Stimulated activated CD4-positive, alpha-beta T cell treated with anti-CD3 and anti-CD28 coated beads, Interleukin-4, amount 100 ng/mL, for 4 hours (primary cell): ENCODE data around the gene HAPSTR1.
"Not testable (repeated sequence)": the region's sequence is repeated elsewhere in the genome, so short reads cannot be mapped to it uniquely, and the experiment has no call there.

ENCODE experiments used
- DNase-seq, 2 experiments: peaks; one replicate each; pipeline ENCODE4 v3.0.0-alpha.2; 2020

The HAPSTR1 gene

DNA sequence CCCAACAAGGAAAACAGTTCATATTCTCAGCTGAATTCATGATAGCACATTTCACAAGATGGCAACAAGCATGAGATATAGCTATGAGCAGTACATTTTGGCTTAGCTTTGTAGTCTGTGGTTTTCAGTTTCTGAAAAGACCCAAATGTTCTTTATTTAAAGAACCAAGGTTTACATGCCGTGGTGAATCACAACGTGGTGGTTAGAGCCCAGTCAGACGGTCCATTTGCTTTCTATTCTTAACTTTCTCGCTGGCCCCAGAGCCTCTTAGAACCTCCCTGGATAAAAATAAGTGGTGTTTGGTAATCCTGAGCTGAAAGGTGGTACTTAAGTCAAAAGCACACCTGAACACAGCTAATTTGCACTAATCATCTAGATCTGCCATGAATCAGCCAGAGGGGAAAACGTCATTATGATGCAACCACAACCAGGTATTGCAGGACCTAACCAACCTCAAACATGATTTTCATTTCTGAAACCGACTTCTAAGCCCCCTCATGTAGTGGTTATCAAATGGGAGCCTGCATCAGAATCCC is 18.6 kb upstream of the HAPSTR1 start:
- DNase-seq: peak in 1 of 2 experiments; percentile 18

DNA sequence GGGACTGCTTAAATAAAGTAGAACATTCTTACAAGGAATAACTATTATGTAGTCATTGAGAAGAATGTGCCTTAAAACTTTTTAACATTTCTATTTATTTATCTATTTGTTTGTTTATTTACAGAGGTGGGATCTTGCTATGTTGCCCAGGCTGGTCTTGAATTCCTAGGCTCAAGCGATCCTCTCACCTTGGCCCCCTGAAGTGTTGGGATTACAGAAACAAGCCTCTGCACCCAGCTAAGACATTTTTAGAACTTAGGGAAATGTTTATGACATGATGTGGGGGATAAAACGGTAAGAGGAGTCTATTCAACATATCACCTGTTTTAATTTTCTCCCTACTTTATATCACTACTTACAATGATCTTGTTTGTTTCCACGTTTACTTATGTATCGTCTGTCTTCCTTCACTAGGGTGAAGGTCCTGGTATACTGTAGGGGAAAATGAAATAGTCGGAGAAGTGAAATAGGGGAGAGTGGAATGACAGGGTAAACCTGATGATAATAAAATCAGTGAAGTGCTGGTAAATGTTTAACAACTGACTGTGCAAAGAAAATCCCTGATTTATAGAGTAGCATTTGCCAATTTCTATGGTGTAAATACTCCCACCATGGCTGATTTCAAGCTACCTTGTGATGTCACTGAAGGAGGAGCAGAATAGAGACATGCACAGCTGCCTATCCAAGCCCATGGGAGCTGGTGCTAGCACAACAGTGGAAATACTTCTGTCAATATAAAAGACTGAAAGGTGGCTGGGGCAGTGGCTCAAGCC is 16.0 kb upstream of the HAPSTR1 start:
- DNase-seq: no peak

DNA sequence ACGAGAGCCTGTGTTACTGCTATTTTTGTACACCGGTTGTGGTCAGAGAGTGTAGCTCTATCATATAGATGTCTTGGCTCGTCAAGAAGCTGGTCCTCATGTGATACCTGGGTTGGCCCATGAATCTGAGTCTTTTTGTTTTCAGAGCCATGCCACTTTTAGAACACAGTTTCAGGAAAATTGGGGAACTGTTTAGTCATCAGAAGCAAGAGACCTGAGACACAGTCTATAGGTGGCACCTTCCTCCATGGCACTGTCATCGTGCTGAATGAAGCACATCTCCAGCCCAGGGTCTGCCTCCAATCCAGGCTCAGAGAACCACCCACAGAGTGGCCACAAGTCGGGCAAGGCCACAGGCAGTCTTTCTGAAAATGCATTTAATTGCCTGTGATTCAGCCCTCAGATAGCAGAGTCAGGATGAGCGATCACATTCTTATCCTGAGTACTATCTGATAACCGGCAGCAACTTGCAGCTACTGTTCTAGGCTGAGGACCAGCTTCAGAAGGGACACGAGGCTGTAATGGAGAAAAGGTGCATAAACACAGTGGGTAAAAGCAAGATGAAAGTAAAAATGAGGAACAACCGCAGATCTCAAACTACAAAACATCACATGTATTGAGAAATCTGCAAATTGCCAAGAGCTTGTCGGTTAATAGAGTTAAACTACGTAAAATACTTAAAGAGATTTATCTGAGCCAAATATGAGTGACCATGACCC is 14.2 kb upstream of the HAPSTR1 start:
- no peak for DNase-seq

DNA sequence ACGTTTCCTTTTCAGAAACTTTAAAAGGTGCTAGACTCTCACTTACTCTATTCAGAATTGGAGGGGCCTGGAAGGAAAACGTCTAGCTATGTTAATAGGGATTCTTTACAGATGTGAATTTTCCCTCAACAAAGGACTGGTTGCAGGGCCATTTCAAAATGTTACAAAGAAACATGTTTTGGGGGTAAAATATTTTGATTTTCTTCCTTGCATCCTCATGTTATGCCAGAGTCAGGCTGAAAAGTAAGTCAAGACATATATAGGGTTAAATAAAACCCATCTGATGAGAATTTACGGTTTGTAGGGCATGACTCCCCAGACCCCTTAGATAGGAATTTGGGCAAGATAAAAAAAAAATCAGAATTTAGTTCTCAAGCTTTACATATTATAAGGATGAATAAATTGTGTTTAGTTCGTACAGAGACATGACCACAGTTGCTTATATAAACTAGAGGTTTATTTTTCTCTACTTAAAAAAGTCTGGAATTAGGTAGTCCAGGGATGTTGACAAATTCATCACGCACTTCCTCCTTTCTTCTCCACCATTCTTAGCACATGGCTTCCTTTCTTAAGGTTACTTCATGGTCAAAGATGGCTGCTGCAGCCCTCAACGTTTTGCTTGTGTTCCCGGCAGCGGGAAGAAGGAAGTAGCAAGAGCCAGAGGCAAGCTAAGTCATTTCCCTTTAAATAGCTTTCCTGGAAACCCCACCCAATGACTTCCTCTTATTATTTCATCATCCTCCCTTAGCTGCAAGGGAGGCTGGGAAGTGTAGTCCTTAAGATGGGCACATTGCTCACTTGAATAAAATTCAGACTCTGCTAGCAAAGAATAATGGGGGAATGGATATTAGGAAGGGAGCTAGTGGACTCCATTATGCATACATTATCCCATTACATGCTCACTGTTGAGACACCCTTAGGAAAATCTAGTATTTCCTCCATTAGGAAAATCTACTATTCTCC is 12.7 kb upstream of the HAPSTR1 start:
- peak in 1 of 2 experiments; percentile 35 for DNase-seq

DNA sequence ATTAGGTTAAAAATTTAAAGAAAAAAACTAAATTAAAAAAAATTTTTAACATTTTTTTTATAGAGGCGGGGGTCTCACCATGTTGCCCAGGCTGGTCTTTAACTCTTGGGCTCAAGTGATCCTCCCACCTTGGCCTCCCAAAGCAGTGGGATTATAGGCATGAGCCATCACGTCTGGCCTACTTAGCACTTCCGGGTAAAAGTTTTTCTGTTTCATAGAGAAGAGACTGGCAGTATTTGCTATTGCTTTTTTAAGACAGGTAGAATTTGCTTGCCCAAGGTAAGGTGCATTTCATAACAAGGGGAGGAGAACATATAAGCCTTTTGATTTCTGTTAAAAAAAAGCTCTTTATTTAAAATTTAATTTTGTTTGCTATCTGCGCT is 12.0 kb upstream of the HAPSTR1 start:
- DNase-seq: no peak

DNA sequence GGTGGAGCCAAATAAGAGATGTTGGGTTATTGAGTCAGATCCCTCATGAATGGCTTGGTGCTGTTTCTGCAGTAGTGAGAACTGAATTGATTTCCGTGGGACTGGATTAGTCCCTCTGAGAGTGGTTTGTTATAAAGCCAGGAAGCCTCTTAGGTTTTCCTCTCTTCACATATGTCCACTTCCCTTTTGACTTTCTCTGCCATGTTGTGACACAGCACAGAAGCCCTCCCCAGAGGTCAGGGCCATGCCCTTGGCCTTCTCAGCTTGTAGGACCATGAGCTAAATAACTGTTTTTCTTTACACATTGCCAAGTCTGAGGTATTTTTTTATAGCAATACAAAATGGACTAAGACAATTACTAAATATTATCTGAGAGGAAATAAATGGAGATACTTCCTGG is 10.3 kb upstream of the HAPSTR1 start:
- DNase-seq: no peak

DNA sequence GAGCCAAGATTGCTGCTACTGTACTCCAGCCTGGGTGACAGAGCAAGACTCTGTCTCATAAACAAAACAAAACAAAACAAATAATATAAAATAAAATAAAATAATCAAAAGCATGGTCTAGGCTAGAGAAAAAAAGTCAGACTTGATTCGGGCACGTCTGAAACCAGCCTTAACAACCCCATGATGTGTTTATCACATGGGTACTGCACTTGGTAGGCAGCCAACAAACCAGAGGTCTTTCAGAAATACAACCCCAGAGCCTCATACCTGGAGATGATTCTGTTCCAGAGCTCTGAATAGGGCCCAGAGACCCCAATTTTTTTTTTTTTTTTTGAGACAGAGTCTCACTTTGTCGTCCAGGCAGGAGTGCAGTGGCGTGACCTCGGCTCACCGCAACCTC is 9.6 kb upstream of the HAPSTR1 start:
- no peak for DNase-seq

DNA sequence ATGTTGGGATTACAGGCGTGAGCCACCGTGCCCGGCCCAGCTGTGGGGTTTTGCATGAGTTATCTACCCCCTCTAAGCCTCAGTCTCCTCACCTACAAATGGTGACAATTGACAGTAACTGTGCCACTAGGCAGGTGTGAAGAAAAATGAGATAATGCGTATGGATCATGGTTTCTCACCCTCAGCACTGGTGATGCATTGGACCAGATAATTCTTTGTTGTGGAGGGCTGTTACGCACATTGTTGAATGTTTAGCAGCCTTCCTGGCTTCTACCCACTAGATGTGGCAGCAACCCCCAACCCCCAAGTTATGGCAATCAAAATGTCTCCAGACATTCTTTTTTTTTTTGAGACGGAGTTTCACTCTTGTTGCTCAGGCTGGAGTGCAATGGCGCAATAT is 9.0 kb upstream of the HAPSTR1 start:
- no peak for DNase-seq

DNA sequence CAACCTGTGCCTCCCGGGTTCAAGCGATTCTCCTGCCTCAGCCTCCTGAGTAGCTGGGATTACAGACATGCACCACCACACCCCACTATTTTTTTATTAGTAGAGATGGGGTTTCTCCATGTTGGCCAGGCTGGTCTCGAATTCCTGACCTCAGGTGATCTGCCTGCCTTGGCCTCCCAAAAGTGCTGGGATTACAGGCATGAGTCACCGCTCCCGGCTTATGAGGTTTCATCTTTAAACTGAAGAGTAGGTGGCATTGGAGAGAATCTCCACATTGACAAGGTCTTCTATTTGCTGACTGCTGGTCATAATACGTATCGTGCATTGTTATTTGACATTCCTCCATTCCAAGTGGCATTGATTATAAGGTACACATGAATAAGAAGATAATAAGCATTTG is 3.7 kb upstream of the HAPSTR1 start:
- DNase-seq: not testable (repeated sequence)

DNA sequence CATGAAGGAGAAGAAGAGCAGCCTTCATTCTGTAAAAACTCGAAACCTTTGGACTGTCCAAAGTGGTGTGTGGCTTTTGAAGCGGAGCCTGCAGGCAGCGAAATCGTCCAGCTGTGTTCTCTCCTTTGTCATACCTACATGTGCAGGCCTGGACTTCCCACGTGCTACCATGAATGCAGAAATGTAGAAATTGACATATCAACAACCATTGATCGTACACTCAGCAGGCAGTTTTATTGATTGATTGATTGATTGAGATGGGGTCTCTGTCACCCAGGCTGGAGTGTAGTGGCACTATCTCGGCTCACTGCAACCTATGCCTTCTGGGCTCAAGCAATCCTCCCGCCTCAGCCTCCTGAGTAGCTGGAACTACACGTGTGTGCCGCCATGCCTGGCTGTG is 2.6 kb upstream of the HAPSTR1 start:
- DNase-seq: no peak

DNA sequence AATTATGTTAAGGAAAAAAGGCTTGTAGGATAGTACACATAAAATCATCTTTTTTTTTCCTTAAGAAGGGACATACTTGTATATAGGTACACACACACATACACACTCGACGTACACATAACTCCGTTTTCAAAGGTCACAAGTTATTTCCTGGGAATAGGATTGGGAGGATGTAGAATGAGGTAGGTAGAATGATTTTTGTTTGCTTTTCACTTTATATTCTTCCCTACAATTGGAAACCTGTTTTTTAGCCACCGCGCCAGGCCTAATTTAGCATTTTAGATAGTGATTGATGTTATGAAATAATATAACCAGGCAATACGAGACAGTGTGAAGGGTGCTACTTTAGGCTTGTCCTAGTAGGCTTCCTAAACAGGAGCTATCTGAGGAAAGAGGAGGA is 1.8 kb upstream of the HAPSTR1 start:
- DNase-seq: no peak

DNA sequence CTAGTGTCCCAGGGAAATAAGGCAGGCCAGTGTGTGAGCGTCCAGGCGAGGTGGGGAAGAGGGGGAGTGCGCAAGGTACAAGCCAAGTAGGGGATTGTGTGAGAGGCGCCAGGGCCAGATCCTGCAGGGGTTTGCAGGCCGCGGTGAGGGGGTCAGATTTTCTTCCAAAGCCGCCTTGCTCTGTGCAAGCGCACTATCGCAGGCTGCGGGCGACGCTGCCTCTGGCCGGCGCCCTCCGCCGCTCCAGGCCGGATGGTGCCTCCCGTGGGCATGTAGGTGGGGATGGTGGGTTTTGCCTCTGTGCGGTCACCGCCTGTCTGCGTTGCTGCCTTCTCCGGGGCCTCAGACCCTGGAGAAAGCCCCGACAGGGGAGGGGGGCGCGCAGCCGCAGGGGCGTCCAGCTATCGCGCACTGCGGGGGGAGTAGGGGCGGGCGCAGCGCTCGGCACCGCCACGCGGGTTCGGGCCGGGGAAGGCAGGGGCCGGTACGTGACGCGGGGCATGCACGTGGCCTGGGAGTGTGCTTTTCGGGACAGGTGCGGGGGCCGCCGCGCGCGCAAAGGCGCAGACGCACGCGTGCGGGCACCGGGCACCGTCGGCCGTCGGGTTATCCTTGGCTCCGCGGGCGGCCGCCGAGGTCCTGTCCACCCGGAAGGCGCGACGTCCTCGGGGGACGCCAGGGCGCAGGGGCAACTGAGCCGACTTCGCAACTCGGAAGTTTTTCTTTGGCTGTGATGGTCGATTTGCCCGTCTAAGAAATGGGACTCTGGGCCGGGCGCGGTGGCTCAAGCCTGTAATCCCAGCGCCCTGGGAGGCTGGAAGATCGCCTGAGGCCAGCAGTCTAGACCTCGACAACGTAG is 1.1 kb upstream of the HAPSTR1 start:
- peak; percentile 46 to 56 for DNase-seq

DNA sequence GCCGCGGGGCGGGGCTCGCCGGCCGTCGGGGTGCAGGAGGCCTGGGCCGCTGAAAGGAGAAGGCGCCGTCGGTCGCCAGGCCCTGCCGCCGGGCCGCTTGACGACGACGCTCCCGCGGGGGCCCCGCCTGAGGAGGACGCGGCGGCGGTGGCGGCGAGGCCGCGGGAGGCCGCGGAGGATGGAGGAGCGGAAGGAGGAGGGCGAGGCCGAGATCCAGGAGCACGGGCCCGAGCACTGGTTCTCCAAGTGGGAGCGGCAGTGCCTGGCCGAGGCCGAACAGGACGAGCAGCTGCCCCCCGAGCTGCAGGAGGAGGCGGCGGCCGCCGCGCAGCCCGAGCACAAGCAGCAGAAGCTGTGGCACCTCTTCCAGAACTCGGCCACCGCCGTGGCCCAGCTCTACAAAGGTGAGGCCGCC is 430 bp downstream of the HAPSTR1 start:
- DNase-seq: peak; percentile 28 to 46

DNA sequence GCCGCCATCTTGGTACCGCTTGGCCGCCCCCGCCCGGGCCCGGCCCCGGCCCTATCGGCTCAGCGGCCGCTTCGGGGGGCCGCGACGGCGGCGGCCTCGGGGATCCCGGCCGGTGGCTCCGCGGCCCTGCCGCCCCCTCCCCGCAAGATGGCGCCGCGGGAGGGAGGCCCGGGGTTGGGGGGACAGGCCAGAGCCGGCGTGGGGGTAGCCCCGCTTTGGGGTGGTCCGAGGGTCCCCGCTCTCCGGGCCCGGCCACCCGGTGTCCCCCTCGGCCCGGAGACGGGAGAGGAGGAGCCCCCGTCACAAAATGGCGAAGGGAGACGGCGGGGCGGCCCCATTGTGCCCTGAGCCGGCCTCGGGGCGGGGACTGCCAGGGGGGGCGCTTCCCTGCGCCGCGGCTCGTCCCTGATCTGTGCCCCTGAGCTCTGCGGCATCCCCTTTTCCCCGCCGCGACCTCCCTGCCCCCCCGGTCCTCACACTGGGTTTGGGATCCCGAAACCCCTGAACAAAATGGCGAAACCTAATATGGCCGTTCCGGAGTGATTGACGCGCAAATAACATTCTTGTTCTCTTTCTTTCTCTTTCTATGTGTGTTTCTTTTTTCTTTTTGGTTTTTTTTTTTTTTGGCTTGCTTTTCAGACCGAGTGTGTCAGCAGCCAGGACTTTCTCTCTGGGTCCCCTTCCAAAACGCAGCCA is 986 bp downstream of the HAPSTR1 start:
- peak; percentile 42 to 52 for DNase-seq

DNA sequence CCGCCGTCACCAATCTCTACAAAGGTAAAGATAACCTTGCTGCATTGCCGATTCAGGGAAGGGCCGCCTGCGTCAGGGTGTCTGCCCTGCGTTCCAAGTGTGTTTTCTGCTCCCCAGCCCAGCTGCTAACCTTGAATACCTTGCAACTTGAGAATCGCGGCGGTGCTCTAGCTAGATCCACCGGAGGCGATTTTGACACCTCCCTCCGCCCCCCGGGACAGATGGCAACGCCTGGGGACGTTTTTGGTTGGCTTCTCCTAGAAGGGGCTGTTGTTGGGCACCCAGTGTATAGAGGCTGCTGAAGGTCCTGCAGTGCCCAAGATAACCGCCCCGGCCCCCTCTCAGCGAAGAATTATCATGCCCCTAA is 1.5 kb downstream of the HAPSTR1 start:
- peak in 1 of 2 experiments; percentile 20 for DNase-seq

DNA sequence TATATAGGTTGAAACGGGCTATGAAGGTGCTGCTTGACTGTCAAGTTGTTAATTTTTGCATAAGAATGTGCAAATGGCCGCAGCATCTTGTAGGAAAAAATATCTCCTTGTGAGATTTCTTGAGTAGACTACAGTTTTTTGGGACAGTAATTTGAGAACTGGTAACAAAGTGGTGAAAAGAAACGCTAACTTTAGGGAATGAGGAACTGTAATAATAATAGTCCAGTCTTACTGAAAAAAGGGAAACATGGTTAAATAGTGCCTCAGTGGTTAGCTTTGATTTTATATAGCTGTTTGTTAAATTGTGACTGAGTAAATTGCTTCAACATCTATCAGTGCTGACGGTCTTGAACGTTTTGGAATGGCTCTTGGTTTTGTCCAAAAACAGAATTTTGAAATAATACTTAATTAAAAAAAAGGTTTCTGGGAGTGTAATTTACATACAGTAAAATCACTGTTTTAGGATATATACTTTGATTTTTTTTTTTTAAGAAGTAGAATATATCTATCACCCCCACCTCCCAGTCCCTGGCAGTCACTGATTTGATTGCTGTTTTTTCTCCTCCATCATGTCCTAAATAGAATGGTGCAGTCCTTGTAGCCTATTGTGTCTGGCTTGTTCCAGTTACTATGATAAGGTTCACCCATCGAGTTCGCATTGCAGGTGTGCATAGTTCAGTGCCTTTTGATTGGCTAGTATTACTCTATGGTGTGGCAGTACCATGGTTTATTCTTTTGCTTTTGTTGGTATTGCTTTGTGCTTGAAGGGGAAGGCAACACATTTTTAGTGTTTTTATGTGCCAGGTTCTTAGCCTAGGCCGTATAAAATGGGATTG is 2.8 kb downstream of the HAPSTR1 start:
- DNase-seq: no peak

DNA sequence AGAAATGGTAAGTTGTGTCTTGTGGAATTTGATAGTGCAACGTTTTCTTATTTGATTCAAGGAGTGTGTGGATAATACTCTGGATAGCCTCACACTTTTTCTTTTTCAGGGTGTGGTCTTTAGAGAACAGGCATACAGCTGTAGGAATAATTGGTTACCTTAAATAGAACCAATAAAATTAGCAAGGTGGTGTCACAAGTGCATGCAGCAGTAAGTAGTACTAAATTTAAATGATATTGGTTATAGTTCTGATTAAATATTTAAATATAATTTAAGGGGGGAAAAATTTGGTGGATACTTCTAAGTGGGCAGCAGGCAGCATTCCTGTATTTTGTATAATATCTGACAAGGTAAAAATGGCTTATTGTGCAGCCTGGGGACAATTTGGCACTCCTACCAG is 3.7 kb downstream of the HAPSTR1 start:
- no peak for DNase-seq

DNA sequence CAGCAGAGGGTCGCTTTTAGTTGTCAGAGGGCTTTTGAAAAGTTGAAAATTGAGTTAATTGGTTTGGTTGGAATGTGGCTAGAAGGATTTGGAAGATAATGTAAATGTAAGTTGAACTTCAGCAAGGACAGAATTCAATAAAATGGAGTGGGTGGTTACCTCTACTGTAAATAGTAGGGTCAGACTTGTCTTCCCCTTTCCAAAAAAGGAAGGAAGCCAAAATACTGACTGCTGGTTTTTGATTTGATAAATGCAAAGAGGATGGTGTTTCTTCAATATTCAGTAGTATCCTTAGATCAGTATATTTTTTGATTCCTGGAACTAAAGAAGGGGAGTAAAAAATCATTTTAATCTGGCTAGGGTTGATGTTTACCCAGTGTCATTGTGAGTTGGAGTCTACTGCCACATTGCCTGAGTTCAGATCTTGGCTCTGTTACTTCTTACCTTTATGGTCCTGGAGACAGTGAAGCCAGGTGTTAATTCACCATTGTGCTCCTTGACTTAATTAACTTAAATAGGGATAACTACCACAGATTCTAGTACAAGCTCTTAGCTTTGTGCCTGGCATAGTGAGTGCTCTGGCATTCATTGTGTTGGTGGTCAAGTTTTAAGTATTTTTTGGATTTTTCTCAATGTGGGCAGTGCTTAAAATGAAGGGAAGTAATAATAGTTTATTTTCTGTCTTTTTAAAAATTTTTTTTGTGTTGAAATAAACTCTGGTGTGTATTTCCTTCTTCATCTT is 4.4 kb downstream of the HAPSTR1 start:
- DNase-seq: no peak

DNA sequence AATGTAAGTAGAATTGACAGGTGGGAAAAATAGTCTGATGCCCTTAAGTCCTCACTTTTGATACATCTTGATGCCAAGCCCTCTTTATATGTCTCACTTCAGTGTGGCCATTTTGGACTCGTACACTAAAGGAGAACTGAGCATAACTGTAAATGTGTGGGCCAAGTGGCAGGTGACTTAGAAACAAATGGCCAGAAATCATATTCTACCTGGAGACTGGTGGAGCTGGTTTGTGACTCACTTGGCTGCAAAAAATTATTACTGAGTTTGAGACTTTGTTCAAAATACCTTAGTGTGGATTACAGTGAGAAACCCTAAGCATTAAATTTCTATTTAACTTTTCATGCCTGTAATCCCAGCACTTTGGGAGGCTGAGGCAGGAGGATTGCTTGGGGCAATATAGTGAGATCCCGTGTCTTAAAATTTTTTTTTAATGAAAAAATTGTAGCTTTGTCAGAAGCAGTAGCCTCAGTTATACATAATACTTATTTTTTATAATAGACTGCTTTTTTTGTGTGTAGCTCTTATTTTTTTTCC is 5.0 kb downstream of the HAPSTR1 start:
- no peak for DNase-seq
